ENCODE measurements around the gene ESYT2. TPM values are rescaled to one million over a fixed set of nuclear protein-coding genes. Genes with fewer than 3 reads are reported as not detected.

The ESYT2 gene
- total RNA-seq, 1 donor from 2014 or later = 60.9 TPM

- no peak overlapping the region for H3K4me3 ChIP-seq (ENCODE audit: insufficient read depth, low read depth, low read length)
- Mint-ChIP-seq H3K36me3 (ENCODE audit: low read depth, unreplicated experiment) (peaks cover 12% of the 10 kb centered on the region), H3K27ac (ENCODE audit: unreplicated experiment) (no peak overlapping the region), H3K4me1 (ENCODE audit: low read depth, unreplicated experiment) (no peaks in the 10 kb centered on the region), H3K4me3 (ENCODE audit: unreplicated experiment) (no peak overlapping the region), H3K9me3 (ENCODE audit: unreplicated experiment) (no peaks in the 10 kb centered on the region), H3K27me3 (ENCODE audit: low read depth, unreplicated experiment) (no peaks in the 10 kb centered on the region)
- no peak overlapping the region for H3K4me2 ChIP-seq (ENCODE audit: low read length)
- H4K20me1 ChIP-seq (ENCODE audit: insufficient read depth, low read length) = no peaks in the 10 kb centered on the region
- DNase-seq (ENCODE audit: low read depth) (no peak), FAIRE-seq (no peak)
- peaks cover 16% of the 10 kb centered on the region for H3K36me3 ChIP-seq (ENCODE audit: insufficient read depth, low read length)
- no peaks in the 10 kb centered on the region for H3K79me2 ChIP-seq (ENCODE audit: insufficient read depth, low read length)
- H3K27ac ChIP-seq (ENCODE audit: low read depth, low read length) = no peak overlapping the region
- no peaks in the 10 kb centered on the region for H3K27me3 ChIP-seq (ENCODE audit: insufficient read depth, low read length)
- no peak overlapping the region for H3K9ac ChIP-seq (ENCODE audit: low read length)
- H2AFZ ChIP-seq (ENCODE audit: low read depth, low read length) = no peak overlapping the region
- H3K9me3 ChIP-seq (ENCODE audit: insufficient read depth, low read depth, low read length) = no peaks in the 10 kb centered on the region
- TF ChIP-seq CTCF (IDR thresholded peaks at IDR 0.05; ENCODE audit: insufficient read depth, low read depth, low read length) (no peak), EZH2 (IDR thresholded peaks at IDR 0.05; ENCODE audit: insufficient read depth, low read length) (no peak)
- H3K4me1 ChIP-seq (ENCODE audit: insufficient read depth, low read length) = no peaks in the 10 kb centered on the region
These were observed 82.4 kb downstream of the ESYT2 start for GRCh38 chr7:158746957-158747356.

- Histone ChIP-seq H3K4me3 (ENCODE audit: insufficient read depth, low read depth, low read length) (no peak overlapping the region), H3K27me3 (ENCODE audit: insufficient read depth, low read length) (no peaks in the 10 kb centered on the region), H3K27ac (ENCODE audit: low read depth, low read length) (no peak overlapping the region), H2AFZ (ENCODE audit: low read depth, low read length) (no peak overlapping the region), H3K4me2 (ENCODE audit: low read length) (no peak overlapping the region), H3K36me3 (ENCODE audit: insufficient read depth, low read length) (peaks cover 12% of the 10 kb centered on the region), H3K79me2 (ENCODE audit: insufficient read depth, low read length) (no peaks in the 10 kb centered on the region), H4K20me1 (ENCODE audit: insufficient read depth, low read length) (no peaks in the 10 kb centered on the region), H3K4me1 (ENCODE audit: insufficient read depth, low read length) (peaks cover 15% of the 10 kb centered on the region), H3K9me3 (ENCODE audit: insufficient read depth, low read depth, low read length) (no peaks in the 10 kb centered on the region), H3K9ac (ENCODE audit: low read length) (no peak overlapping the region)
- Mint-ChIP-seq H3K4me3 (ENCODE audit: unreplicated experiment) (no peak overlapping the region), H3K4me1 (ENCODE audit: low read depth, unreplicated experiment) (peaks cover 14% of the 10 kb centered on the region), H3K36me3 (ENCODE audit: low read depth, unreplicated experiment) (peaks cover 16% of the 10 kb centered on the region), H3K27me3 (ENCODE audit: low read depth, unreplicated experiment) (no peaks in the 10 kb centered on the region), H3K9me3 (ENCODE audit: unreplicated experiment) (no peaks in the 10 kb centered on the region), H3K27ac (ENCODE audit: unreplicated experiment) (no peak overlapping the region)
- TF ChIP-seq EZH2 (IDR thresholded peaks at IDR 0.05; ENCODE audit: insufficient read depth, low read length) = no peak
- TF ChIP-seq CTCF (IDR thresholded peaks at IDR 0.05; ENCODE audit: insufficient read depth, low read depth, low read length) = no peak
- DNase-seq (ENCODE audit: low read depth) = no peak
- no peak for FAIRE-seq
These were observed 84.1 kb downstream of the ESYT2 start for GRCh38 chr7:158745057-158745715.

- no peak overlapping the region for H3K4me3 Mint-ChIP-seq (ENCODE audit: unreplicated experiment)
- Histone ChIP-seq H3K36me3 (ENCODE audit: insufficient read depth, low read length) (peaks cover 12% of the 10 kb centered on the region), H3K4me3 (ENCODE audit: insufficient read depth, low read depth, low read length) (no peak overlapping the region), H3K4me2 (ENCODE audit: low read length) (no peak overlapping the region), H3K27ac (ENCODE audit: low read depth, low read length) (no peak overlapping the region), H3K79me2 (ENCODE audit: insufficient read depth, low read length) (peaks cover under 1% of the 10 kb centered on the region), H3K9me3 (ENCODE audit: insufficient read depth, low read depth, low read length) (no peaks in the 10 kb centered on the region), H3K27me3 (ENCODE audit: insufficient read depth, low read length) (no peaks in the 10 kb centered on the region), H4K20me1 (ENCODE audit: insufficient read depth, low read length) (no peaks in the 10 kb centered on the region), H2AFZ (ENCODE audit: low read depth, low read length) (no peak overlapping the region), H3K9ac (ENCODE audit: low read length) (no peak overlapping the region), H3K4me1 (ENCODE audit: insufficient read depth, low read length) (peaks cover 23% of the 10 kb centered on the region)
- peaks cover 21% of the 10 kb centered on the region for H3K4me1 Mint-ChIP-seq (ENCODE audit: low read depth, unreplicated experiment)
- no peak overlapping the region for H3K27ac Mint-ChIP-seq (ENCODE audit: unreplicated experiment)
- no peak for DNase-seq (ENCODE audit: low read depth)
- FAIRE-seq = no peak
- no peaks in the 10 kb centered on the region for H3K9me3 Mint-ChIP-seq (ENCODE audit: unreplicated experiment)
- TF ChIP-seq CTCF (IDR thresholded peaks at IDR 0.05; ENCODE audit: insufficient read depth, low read depth, low read length) (no peak), EZH2 (IDR thresholded peaks at IDR 0.05; ENCODE audit: insufficient read depth, low read length) (no peak)
- H3K36me3 Mint-ChIP-seq (ENCODE audit: low read depth, unreplicated experiment) = peaks cover 16% of the 10 kb centered on the region
- H3K27me3 Mint-ChIP-seq (ENCODE audit: low read depth, unreplicated experiment) = no peaks in the 10 kb centered on the region
These were observed 85.2 kb downstream of the ESYT2 start for GRCh38 chr7:158744070-158744469.

All from astrocyte (in vitro differentiated cells and primary cell).